Endothelial cell of umbilical vein (primary cell): ENCODE data around the gene MCM8. TPM values are rescaled to one million over a fixed set of nuclear protein-coding genes. Genes with fewer than 3 reads are reported as not detected.

Experiments used
- BruUV-seq: library from RNA; stranded (reverse); fragments of 400-500 nt; replicated peaks from 2 replicates; lab custom pipeline; 2021; lab: Mats Ljungman, UMichigan
- CTCF ChIA-PET: fragments of 300-600, 350-600 bp; sonication (Branson Sonifier 250); formaldehyde crosslinking; loops from one replicate; lab custom pipeline; 2021; ENCODE audit warnings: antibody characterized with exemption, inconsistent platforms; lab: Charles Lee
- POLR2A ChIA-PET: fragments of 300-600, 350-600 bp; sonication (Branson Sonifier 250); formaldehyde crosslinking; loops from one replicate; lab custom pipeline; 2021; ENCODE audit warnings: antibody characterized with exemption, inconsistent platforms; lab: Charles Lee
- DNase-seq: peaks from one replicate; pipeline ENCODE4 v3.0.0-alpha.2; 2011; ENCODE audit warnings: low read depth, low spot score
- FAIRE-seq: peaks from 2 replicates; lab custom pipeline; 2011; peaks lifted over from hg19 to GRCh38; lab: Jason Lieb, UNC
- H2AFZ ChIP-seq: 2 replicates; pipeline ENCODE4 v1.6.0; 2012; ENCODE audit warnings: low read depth, low read length, control low read depth, inconsistent platforms
- H3K27ac ChIP-seq: 2 replicates; pipeline ENCODE4 v1.5.1; 2011; ENCODE audit warnings: low read depth, mild to moderate bottlenecking, control low read depth, low read length, moderate library complexity; ENCODE audit not compliant: insufficient read depth
- H3K27me3 ChIP-seq, 2 experiments: 2 replicates each; pipeline versions ENCODE4 v1.6.0 to v1.6.1; 2011; ENCODE audit warnings: low read length in 2 of 2, mixed read lengths in 1 of 2; ENCODE audit not compliant: control insufficient read depth in 2 of 2, insufficient read depth in 2 of 2
- H3K36me3 ChIP-seq, 2 experiments: 2 replicates in 1 of 2; 3 replicates in 1 of 2; pipeline ENCODE4 v1.5.1; 2011; ENCODE audit warnings: low read length in 2 of 2, mild to moderate bottlenecking in 1 of 2, moderate library complexity in 1 of 2; ENCODE audit not compliant: control insufficient read depth in 2 of 2, insufficient read depth in 2 of 2; ENCODE audit errors: extremely low read depth in 1 of 2
- H3K4me1 ChIP-seq: 3 replicates; pipeline ENCODE4 v1.5.1; 2011; ENCODE audit warnings: mild to moderate bottlenecking, low read length; ENCODE audit not compliant: control insufficient read depth, insufficient read depth; ENCODE audit errors: extremely low read depth
- H3K4me2 ChIP-seq: 2 replicates; pipeline ENCODE4 v1.6.1; 2011; ENCODE audit warnings: low read length, control low read depth, mixed read lengths; ENCODE audit not compliant: insufficient read depth
- H3K4me3 ChIP-seq, 3 experiments: fragments of 200-600 bp in 1 of 3; sonication (generic), shearing (Covaris generic) in 1 of 3; replicated peaks in 1 of 3; 2 replicates each; pipeline ENCODE4 v1.5.1; 2011 to 2016; ENCODE audit warnings: control low read depth in 3 of 3, low read length in 3 of 3, mild to moderate bottlenecking in 2 of 3, inconsistent platforms in 1 of 3, low read depth in 1 of 3, moderate library complexity in 1 of 3; ENCODE audit not compliant: insufficient read depth in 1 of 3
- H3K79me2 ChIP-seq: 2 replicates; pipeline ENCODE4 v1.6.0; 2012; ENCODE audit warnings: low read length, inconsistent platforms; ENCODE audit not compliant: control insufficient read depth, insufficient read depth
- H3K9ac ChIP-seq: replicated peaks from 2 replicates; pipeline ENCODE3; 2011; ENCODE audit warnings: low read length, control low read depth; ENCODE audit not compliant: insufficient read depth; ENCODE audit errors: extremely low read depth
- H3K9me1 ChIP-seq: replicated peaks from 3 replicates; pipeline ENCODE4 v1.6.0; 2011; ENCODE audit warnings: mild to moderate bottlenecking, low read length; ENCODE audit not compliant: control insufficient read depth, insufficient read depth; ENCODE audit errors: extremely low read depth
- H3K9me3 ChIP-seq: replicated peaks from 2 replicates; pipeline ENCODE4 v1.5.1; 2012; ENCODE audit warnings: low read length, inconsistent platforms; ENCODE audit not compliant: control insufficient read depth, insufficient read depth
- H4K20me1 ChIP-seq: replicated peaks from 2 replicates; pipeline ENCODE3; 2011; ENCODE audit warnings: mild to moderate bottlenecking, low read length; ENCODE audit not compliant: control insufficient read depth, insufficient read depth; ENCODE audit errors: extremely low read depth
- CTCF ChIP-seq, 2 donors: IDR thresholded peaks; 1 replicate in 1 of 2; 2 replicates in 1 of 2; pipeline ENCODE4 v1.5.1; 2011; ENCODE audit warnings: low read length in 2 of 2, mild to moderate bottlenecking in 2 of 2, moderate library complexity in 2 of 2, control low read depth in 1 of 2, inconsistent platforms in 1 of 2, low read depth in 1 of 2; ENCODE audit not compliant: insufficient read depth in 1 of 2; ENCODE audit errors: extremely low read depth in 1 of 2
- EZH2 ChIP-seq: IDR thresholded peaks from 2 replicates; pipeline ENCODE4 v1.6.1; 2012; ENCODE audit warnings: borderline replicate concordance, low read depth, mild to moderate bottlenecking, moderate library complexity, low read length, inconsistent platforms; ENCODE audit not compliant: severe bottlenecking
- FOS ChIP-seq: IDR thresholded peaks from 2 replicates; pipeline ENCODE4 v1.6.1; 2011; ENCODE audit warnings: mild to moderate bottlenecking, low read length, moderate library complexity, borderline replicate concordance; ENCODE audit not compliant: insufficient read depth
- GATA2 ChIP-seq: IDR thresholded peaks from 2 replicates; pipeline ENCODE4 v1.7.0; 2011; ENCODE audit warnings: low read depth, mild to moderate bottlenecking, moderate library complexity, mixed read lengths, low read length; ENCODE audit not compliant: insufficient read length, insufficient read depth
- JUN ChIP-seq: IDR thresholded peaks from 2 replicates; pipeline ENCODE4 v1.6.1; 2011; ENCODE audit warnings: borderline replicate concordance, low read depth; ENCODE audit not compliant: insufficient read length, insufficient read depth
- MYC ChIP-seq: IDR thresholded peaks from one replicate; pipeline ENCODE4 v1.6.1; 2011; ENCODE audit warnings: mild to moderate bottlenecking, low read depth, low read length
- POLR2A ChIP-seq: IDR thresholded peaks from 2 replicates; pipeline ENCODE4 v1.6.1; 2012; ENCODE audit warnings: low read depth, mild to moderate bottlenecking, control low read depth, low read length
- POLR2AphosphoS5 ChIP-seq: IDR thresholded peaks from 2 replicates; pipeline ENCODE4 v1.6.1; 2012; ENCODE audit warnings: low read depth, mild to moderate bottlenecking, control low read depth, low read length, moderate library complexity; ENCODE audit not compliant: insufficient read depth
- dilution Hi-C: fragments of 300-500 bp; cut with MboI; formaldehyde crosslinking; loops from one replicate; pipeline ENCODE4 v1.15.0; 2019; ENCODE audit warnings: low sequenced_read_pairs; ENCODE audit not compliant: extremely low pct_ligation_motif_present
- intact Hi-C: fragments of 100-400 bp; cut with micrococcal nuclease; formaldehyde crosslinking; loops from one replicate; pipeline ENCODE4 v1.10.0; 2022
- polyA plus RNA-seq, 4 experiments: library from polyadenylated mRNA; depleted of rRNA in 3 of 4; stranded (reverse) in 3 of 4; unstranded in 1 of 4; fragments of >200 nt; gene quantifications; 2 replicates each; pipeline versions ENCODE4 v1.2.1 to v1.2.3, GENCODE V29; 2011 to 2012; ENCODE audit warnings: missing spikeins in 1 of 4
- total RNA-seq: library from RNA; stranded (reverse); gene quantifications from 2 replicates; pipeline ENCODE4 v1.2.3, GENCODE V29; 2021
- TF ChIP-seq, protein P1 (sequence below): IDR thresholded peaks from 2 replicates; pipeline ENCODE4 v1.6.1; 2011; ENCODE audit not compliant: insufficient read depth, insufficient read length

Gene MCM8
- total and polyA plus RNA-seq, 2 donors (not counting 3 experiments of a cell fraction or from before 2014, with no cell fraction given) = 2.9 to 14.4 TPM

DNA sequence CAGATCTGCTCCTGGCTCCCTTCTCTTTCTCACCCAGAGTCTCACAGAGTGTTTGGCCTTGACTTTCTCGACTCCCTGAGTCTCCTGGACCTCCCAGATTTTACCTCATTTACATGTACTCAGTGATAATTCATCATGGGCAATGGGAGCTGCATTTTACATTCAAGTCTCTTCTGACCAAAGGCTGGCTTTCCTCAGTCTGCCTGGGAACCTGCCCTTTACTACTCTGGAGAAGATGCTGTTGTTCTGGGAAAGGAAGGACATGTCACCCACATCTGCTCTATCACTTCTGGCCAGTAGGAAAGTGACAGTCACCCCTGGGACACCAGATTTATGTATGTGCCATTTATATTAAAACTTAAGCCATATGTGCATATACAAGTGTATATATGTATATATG is 96.0 kb downstream of the MCM8 start:
- DNase-seq = no peak
- no peaks in the 10 kb centered on the region for H3K9me1 ChIP-seq
- no TSS peak for BruUV-seq
- POLR2A ChIA-PET = no interaction called here
- peaks cover 15 to 16% of the 10 kb centered on the region in 2 experiments for H3K27me3 ChIP-seq
- H3K9ac ChIP-seq = no peak overlapping the region
- TF ChIP-seq MYC (no peak), POLR2AphosphoS5 (no peak), FOS (no peak), GATA2 (no peak), EZH2 (no peak), POLR2A (no peak), CTCF (IDR thresholded peaks at IDR 0.05; ENCODE audit: extremely low read depth in 1 of 2, insufficient read depth in 1 of 2, low read depth in 1 of 2, low read length in 2 of 2) (no peak), JUN (no peak)
- TF ChIP-seq, protein P1, sequence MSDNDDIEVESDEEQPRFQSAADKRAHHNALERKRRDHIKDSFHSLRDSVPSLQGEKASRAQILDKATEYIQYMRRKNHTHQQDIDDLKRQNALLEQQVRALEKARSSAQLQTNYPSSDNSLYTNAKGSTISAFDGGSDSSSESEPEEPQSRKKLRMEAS = no peak
- no peaks in the 10 kb centered on the region for H3K4me1 ChIP-seq
- CTCF ChIA-PET = no interaction called here
- intact Hi-C loops = loop anchor here (5.0 kb wide), 1 partner anchor 1476 kb away; no protein-coding TSS in a partner anchor
- H3K4me3 ChIP-seq = no peak overlapping the region
- peaks cover 1 to 10% of the 10 kb centered on the region in 2 experiments for H3K36me3 ChIP-seq
- no peak overlapping the region for H3K4me2 ChIP-seq
- dilution Hi-C loops = no loop called here
- no peak for FAIRE-seq
- H4K20me1 ChIP-seq = no peaks in the 10 kb centered on the region
- H3K9me3 ChIP-seq = no peaks in the 10 kb centered on the region
- H3K79me2 ChIP-seq = no peaks in the 10 kb centered on the region
- no peak overlapping the region for H2AFZ ChIP-seq
- H3K27ac ChIP-seq = no peak overlapping the region
